Natural killer cell treated with Interleukin-12 subunit alpha and Interleukin-12 subunit beta and Interleukin-15 and Interleukin-18, amount 100 ng/mL, for 72 hours (primary cell): ENCODE data around the gene TOR3A. TPM values are rescaled to one million over a fixed set of nuclear protein-coding genes. Genes with fewer than 3 reads are reported as not detected.
"Not testable (repeated sequence)": the region's sequence is repeated elsewhere in the genome, so short reads cannot be mapped to it uniquely, and the experiment has no call there.

ENCODE experiments used
- ATAC-seq, 2 donors: fragments of 150-1000 bp; cut with Tn5 transposase in 1 of 2; sonication (Bioruptor Pico), chemical (Tn5 transposase) in 1 of 2; 2 replicates each; pipeline ENCODE4 v1.10.0; 2021
- DNase-seq: peaks from one replicate; pipeline ENCODE4 v3.0.0; 2022; ENCODE audit warnings: low spot score
- H3K27ac Mint-ChIP-seq, 2 donors: 1 replicate in 1 of 2; 2 replicates in 1 of 2; pipeline ENCODE4 v1.8.0; 2022; ENCODE audit warnings: mixed read lengths in 2 of 2, mild to moderate bottlenecking in 1 of 2, moderate library complexity in 1 of 2
- H3K27me3 Mint-ChIP-seq, 2 donors: 1 replicate in 1 of 2; 2 replicates in 1 of 2; pipeline ENCODE4 v1.8.0; 2022; ENCODE audit warnings: mixed read lengths in 2 of 2
- H3K36me3 Mint-ChIP-seq: one replicate; pipeline ENCODE4 v1.8.0; 2022; ENCODE audit warnings: mixed read lengths
- H3K4me1 Mint-ChIP-seq, 2 donors: 1 replicate in 1 of 2; 2 replicates in 1 of 2; pipeline ENCODE4 v1.8.0; 2022; ENCODE audit warnings: low read depth in 2 of 2, mixed read lengths in 2 of 2, mild to moderate bottlenecking in 1 of 2
- H3K4me3 Mint-ChIP-seq: one replicate; pipeline ENCODE4 v1.8.0; 2022; ENCODE audit warnings: mixed read lengths
- H3K9me3 Mint-ChIP-seq: 2 replicates; pipeline ENCODE4 v1.8.0; 2022; ENCODE audit warnings: mixed read lengths
- total RNA-seq, 2 donors: library from RNA; stranded (reverse); gene quantifications; one replicate each; pipeline ENCODE4 v1.2.3, GENCODE V29; 2022

The TOR3A gene
- total RNA-seq, 2 donors from 2014 or later: 36.4 to 63.1 TPM

DNA sequence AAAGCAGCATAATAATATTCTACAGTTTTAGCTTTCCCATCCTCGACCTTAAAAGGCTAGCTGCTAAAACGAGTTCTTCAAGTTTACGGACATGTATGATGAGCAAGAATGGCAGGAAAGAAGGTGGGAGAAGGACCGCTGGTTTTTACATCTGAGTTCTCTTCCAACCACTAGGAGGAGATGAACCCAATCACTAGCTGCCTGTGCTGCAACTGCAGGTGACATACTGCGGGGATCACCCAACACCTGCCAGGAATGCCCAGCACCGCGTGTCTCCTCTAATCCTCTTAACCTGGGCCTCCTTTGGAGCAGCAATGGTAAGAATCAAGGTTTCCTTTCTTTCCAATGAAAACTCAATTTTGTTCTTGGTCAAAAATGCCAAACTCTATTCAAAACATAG is 23.5 kb downstream of the TOR3A start:
- Mint-ChIP-seq H3K27ac (no peak overlapping the region), H3K4me1 (no peaks in the 10 kb centered on the region), H3K36me3 (peaks cover 9% of the 10 kb centered on the region), H3K27me3 (no peaks in the 10 kb centered on the region), H3K9me3 (no peaks in the 10 kb centered on the region), H3K4me3 (no peak overlapping the region)
- no peak for DNase-seq
- ATAC-seq: no peak

DNA sequence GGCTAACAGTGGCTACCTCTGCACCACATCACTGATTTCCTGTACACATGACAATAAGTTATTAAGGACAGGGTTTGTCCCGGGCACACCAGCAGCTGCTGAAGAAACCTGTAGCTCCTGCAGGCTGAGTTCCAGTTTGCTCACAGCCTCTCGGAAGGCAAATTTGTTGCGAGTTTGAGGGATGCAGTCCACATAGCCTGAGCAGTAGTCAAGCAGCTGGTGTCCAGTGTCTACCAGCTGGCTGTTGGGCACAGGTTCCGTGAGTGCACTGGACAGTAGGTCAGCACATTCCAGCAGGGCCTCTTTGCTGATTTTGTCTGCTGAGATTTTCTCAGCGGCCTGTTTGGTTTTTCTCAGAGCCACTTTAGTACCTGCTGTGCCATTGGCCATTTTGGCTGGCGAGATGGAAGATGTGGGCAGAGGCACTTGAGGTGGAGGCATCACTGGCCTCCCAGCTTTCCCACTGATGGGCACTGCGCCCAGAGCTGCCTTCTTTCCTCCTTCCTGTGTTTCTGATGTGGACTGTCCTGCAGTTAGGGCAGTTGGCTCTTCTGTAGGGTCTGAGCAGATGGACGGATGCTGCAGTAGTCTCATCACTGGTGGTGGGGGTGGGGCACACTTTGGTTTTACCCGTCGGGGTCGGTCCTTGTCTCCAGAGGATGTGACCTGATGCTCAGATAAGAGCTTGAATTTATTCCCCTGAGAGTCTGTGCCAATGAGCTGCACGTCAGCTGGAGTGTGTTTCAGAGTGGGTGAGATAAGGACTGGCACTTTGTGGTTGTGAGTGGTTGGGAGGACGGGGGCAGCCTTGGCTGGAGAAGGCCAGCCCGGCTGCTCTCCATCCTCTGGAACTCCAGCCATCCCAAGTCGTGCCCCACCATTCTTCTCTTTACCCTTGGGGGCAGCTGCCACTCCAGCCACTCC is 26.1 kb downstream of the TOR3A start:
- peaks cover 9% of the 10 kb centered on the region for H3K36me3 Mint-ChIP-seq
- ATAC-seq: peak in 1 of 2 donors; percentile 28

DNA sequence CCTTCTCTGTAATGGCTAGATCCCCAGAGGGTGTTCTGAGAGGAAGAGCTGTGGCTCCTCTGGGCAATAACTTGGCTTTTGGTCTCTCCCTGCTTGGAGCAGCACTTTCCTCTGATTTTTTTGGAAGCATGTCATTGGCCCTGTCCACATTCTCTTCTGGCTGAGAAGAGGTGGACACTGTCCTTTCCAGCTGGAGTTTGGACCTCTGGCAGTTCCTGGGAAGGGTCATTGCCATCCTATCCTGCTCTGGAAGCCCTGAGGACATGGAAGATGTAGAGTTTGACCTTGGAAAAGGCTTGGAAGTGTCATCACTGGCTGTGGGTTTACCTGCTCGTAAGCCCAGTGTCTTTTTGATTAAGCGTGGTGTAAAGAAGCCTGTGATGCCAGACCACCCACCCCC is 26.8 kb downstream of the TOR3A start:
- Mint-ChIP-seq H3K36me3 (peaks cover 9% of the 10 kb centered on the region), H3K9me3 (no peaks in the 10 kb centered on the region), H3K4me3 (no peak overlapping the region), H3K27ac (no peak overlapping the region), H3K4me1 (no peaks in the 10 kb centered on the region), H3K27me3 (no peaks in the 10 kb centered on the region)
- DNase-seq: no peak
- ATAC-seq: no peak

More for the DNA sequence above, 26.1 kb downstream of the TOR3A start:
- H3K9me3 Mint-ChIP-seq: no peaks in the 10 kb centered on the region
- DNase-seq: no peak
- H3K4me3 Mint-ChIP-seq: no peak overlapping the region
- no peak overlapping the region for H3K27ac Mint-ChIP-seq
- H3K4me1 Mint-ChIP-seq: no peaks in the 10 kb centered on the region
- H3K27me3 Mint-ChIP-seq: no peaks in the 10 kb centered on the region

DNA sequence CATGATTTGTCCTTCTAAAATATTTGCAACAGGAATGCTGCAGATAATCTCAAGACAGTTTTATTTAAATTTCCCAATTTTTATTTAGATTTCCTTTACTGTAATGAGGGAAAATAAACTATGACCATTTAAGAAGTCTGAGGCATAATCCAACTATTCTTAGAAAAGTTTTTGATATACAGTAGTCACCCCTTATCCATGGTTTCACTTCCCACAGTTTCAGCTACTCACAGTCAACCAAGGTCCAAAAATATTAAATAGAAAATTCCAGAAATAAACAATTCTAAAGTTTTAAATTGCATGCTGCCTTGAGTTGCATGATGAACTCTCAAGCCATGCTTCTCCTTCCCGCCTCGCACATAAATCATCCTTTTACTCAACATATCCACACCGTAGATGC is 33.3 kb downstream of the TOR3A start:
- no peaks in the 10 kb centered on the region for H3K4me1 Mint-ChIP-seq
- H3K27me3 Mint-ChIP-seq: no peaks in the 10 kb centered on the region
- H3K27ac Mint-ChIP-seq: no peak overlapping the region
- H3K36me3 Mint-ChIP-seq: no peaks in the 10 kb centered on the region
- H3K9me3 Mint-ChIP-seq: no peaks in the 10 kb centered on the region
- ATAC-seq (no peak), DNase-seq (no peak)
- no peak overlapping the region for H3K4me3 Mint-ChIP-seq

DNA sequence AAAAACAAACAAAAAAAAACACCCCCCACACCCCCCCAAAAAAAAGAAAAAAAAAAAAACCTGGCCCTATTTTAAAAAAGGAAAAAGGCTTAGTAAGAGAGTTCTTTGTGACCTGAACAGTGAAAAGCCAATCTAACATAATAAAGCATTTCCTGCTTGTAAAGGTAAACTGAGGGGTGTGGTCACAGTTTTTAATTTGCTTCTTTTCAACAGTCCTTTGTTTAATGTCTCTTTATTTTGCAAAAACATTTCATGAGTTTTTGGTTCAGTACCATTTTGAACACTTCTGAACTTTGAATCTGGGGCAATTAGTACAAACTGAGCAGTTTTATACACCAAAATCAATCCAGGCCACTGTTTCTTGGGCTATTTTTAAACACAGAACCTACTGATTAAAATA is 37.6 kb downstream of the TOR3A start:
- Mint-ChIP-seq H3K9me3 (no peaks in the 10 kb centered on the region), H3K36me3 (no peaks in the 10 kb centered on the region), H3K4me3 (no peak overlapping the region), H3K27ac (no peak overlapping the region), H3K4me1 (no peaks in the 10 kb centered on the region), H3K27me3 (no peaks in the 10 kb centered on the region)
- no peak for DNase-seq
- no peak for ATAC-seq

DNA sequence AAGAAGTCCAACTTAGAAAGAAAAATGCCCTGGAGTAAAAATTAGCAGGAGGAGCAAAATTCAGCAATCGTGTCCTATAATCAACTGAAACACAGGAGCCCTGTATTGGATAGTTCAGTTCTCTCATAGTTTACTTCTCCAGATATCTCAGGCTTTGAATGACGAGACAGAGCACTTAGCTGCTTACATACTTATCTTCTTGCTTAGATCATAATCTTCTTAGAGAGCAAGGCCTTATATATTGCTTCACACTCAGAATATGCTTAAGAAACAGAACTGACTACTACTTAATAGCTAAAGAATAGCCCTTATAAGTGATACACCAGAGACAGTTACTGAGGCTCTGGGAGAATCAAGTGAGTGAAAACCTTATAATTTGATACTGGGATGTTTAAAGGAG is 38.9 kb downstream of the TOR3A start:
- Mint-ChIP-seq H3K27ac (no peak overlapping the region), H3K9me3 (no peaks in the 10 kb centered on the region), H3K36me3 (no peaks in the 10 kb centered on the region), H3K4me3 (no peak overlapping the region), H3K27me3 (no peaks in the 10 kb centered on the region), H3K4me1 (no peaks in the 10 kb centered on the region)
- no peak for ATAC-seq
- no peak for DNase-seq

DNA sequence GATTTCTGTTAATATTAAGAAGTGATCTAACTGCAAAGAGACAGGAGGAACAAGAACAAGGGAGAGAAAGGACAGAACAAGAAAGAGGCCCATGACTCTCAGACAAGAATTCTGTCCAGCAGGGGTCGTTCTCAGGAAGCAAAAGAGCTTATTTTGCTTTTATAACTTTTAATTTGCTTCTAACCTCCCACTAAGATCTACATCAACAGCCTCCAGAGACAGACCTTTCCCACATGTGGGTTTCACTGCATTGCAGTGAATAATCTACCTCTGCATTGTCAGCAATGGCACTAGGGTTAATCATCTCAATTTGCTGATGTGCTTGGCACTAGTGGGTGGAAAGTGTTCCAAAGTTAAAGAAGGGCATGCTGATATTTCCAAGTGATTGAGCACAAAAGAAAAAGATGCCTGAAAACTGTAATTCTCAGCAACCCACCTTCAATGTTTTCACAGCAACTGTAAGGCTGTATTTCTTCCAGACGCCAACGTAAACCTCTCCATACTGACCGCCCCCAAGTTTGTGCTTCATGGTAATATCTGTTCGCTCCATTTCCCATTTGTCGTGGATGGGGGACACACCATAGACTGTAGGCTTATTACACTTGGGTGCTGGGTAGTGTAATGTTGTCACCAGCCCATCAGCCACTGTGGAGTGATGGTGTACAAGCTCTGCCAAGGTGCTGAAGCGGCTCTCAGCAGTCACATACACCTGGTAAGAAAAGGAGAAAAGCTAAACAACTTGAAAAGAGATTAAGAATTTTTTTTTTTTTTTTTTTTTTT is 39.5 kb downstream of the TOR3A start:
- H3K9me3 Mint-ChIP-seq: no peaks in the 10 kb centered on the region
- H3K4me1 Mint-ChIP-seq: no peaks in the 10 kb centered on the region
- H3K36me3 Mint-ChIP-seq: no peaks in the 10 kb centered on the region
- no peak overlapping the region for H3K4me3 Mint-ChIP-seq
- H3K27ac Mint-ChIP-seq: no peak overlapping the region
- DNase-seq (peak; percentile 61), ATAC-seq (no peak)
- no peaks in the 10 kb centered on the region for H3K27me3 Mint-ChIP-seq

DNA sequence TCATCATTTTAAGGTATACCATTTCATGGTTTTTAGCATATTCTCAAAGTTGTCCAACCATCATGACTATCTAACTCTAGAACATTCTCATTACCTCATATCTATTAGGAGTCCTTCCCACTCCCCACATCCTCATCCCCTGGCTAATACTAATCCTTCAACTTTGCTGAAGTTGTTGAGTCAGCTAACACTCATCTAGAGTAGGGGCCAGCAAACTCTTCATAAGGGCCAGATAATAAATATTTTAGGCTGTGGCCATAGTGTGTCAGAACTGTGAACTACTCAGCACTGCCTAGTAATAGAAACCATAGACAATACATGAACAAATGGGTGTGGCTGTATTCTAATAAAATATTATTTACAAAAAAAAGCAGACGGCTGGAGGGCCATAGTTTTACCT is 43.0 kb downstream of the TOR3A start:
- Mint-ChIP-seq H3K27me3 (no peaks in the 10 kb centered on the region), H3K27ac (no peak overlapping the region), H3K4me3 (no peak overlapping the region), H3K4me1 (peaks cover 5 to 6% of the 10 kb centered on the region in 2 donors), H3K9me3 (no peaks in the 10 kb centered on the region), H3K36me3 (no peaks in the 10 kb centered on the region)
- no peak for ATAC-seq
- no peak for DNase-seq

DNA sequence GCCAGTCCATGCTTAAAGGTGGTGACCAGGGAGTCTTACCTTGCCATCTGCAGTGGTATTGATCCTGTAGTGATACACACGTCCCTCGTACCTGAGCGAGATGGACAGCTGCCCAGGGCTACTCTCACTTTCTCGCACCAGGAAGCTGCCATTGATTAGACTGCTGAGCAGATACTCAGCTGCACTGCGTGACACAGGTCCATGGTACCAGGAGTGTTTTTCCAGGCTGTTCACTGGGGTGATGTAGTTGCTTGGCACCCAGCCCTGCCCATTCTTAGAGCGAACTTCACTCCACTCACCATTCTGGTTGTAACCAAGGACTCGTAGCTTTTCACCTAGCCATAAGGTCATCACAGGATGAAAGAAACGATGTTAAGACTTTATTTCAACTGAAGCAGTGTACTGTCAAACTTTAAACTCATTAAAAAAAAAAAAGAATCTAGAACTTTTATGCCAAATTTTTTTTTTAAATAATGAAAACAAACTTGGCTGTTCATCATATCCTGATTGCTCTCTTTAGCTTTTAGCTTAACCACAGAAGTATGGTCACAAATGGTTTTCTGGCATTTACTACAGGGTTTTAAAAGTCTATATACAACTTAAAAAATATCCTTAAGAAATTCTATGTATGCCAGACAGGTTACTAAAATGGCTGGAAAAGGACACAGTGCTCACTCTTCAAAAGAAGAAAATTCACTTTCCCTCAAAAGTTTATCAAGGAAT is 44.6 kb downstream of the TOR3A start:
- no peak overlapping the region for H3K4me3 Mint-ChIP-seq
- ATAC-seq (no peak), DNase-seq (no peak)
- H3K36me3 Mint-ChIP-seq: no peaks in the 10 kb centered on the region
- H3K27ac Mint-ChIP-seq: no peak overlapping the region
- H3K4me1 Mint-ChIP-seq: peaks cover 9 to 12% of the 10 kb centered on the region in 2 donors
- H3K9me3 Mint-ChIP-seq: no peaks in the 10 kb centered on the region
- no peaks in the 10 kb centered on the region for H3K27me3 Mint-ChIP-seq

DNA sequence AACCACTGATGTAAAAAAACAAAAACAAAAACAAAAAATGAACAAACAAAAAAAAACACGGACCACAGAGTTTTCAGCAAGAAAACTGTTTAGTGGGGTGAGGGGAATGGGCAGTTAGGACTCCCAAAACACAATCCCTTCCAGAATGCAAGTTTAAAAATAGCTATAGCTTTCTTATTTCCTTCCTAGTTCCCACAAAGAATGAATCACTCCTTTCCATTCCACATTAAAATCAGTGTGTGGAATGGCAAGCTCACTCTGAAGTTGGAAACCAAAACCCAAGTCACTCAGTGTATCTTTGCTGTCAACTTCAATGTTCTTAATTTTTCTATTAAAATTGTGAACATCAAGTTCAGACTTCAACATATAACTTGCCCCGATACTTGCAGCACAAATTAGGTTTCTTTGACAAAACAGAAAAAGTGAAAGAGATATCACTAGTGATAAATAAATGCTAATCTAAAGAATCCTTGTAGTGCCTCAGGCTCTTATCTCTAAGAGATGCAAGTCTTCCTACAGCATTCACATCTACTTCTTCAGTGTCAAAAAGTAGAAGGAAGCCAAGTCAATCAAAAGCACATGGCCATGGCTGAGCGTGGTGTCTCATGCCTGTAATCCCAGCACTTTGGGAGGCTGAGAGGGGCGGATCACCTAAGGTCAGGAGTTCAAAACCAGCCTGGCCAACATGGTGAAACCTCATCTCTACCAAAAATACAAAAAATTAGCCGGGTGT is 45.5 kb downstream of the TOR3A start:
- no peak for ATAC-seq

DNA sequence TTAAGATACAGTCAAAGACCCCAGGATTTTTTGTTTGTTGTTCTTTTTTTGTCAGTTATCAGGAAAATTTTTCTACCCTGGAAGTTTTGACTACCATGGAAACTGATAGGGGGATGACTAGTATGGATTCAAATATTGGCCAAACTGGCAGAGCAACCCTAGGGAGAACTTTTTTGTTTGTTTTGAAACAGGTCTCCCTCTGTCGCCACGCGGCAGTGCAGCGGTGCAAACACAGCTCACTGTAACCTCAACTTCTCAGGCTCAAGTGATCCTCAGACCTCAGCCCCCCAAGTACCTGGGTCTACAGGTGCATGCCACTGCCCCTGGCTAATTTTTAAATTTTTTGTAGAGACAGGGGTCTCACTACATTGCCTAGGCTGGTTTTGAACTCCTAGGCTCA is 46.6 kb downstream of the TOR3A start:
- Mint-ChIP-seq H3K4me1 (peaks cover 9 to 12% of the 10 kb centered on the region in 2 donors), H3K4me3 (no peak overlapping the region), H3K36me3 (no peaks in the 10 kb centered on the region), H3K27me3 (no peaks in the 10 kb centered on the region), H3K9me3 (no peaks in the 10 kb centered on the region), H3K27ac (peak overlapping the region in 1 of 2 donors; percentile 84)
- ATAC-seq (no peak), DNase-seq (no peak)

More for the DNA sequence above, 45.5 kb downstream of the TOR3A start:
- Mint-ChIP-seq H3K36me3 (no peaks in the 10 kb centered on the region), H3K27me3 (no peaks in the 10 kb centered on the region), H3K9me3 (no peaks in the 10 kb centered on the region), H3K4me3 (no peak overlapping the region), H3K4me1 (peaks cover 9 to 12% of the 10 kb centered on the region in 2 donors), H3K27ac (no peak overlapping the region)
- DNase-seq: no peak

DNA sequence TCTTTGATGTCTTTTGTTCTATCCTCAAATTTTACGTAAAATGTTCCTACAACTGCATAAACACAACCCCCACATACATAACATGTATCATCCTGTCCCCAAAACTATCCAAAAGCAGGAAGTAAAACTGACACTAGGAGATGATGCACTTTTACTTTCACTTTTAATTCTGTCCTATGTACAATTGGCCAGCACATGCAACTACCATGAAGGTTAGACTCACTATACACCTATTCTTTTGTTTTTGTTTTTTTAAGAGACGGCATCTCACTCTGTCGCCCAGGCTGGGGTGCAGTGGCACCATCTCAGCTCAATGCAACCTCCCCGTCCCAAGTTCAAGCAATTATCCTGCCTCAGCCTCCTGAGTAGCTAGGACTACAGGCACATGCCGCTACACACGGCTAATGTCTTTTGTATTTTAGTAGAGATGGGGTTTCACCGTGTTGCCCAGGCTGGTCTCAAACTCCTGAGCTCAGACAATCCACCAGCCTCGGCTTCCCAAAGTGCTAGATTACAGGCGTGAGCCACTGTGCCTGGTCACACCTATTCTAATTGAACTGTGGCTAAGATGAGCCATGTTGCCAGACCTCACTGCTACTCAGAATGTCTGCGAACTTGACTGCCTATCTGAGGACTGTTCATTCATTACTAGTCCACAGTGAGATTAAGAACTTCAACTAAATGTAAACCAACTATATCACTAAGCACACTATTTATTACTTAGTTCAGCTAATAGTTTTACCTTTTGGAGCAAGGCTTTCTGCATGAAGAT is 48.0 kb downstream of the TOR3A start:
- no peaks in the 10 kb centered on the region for H3K36me3 Mint-ChIP-seq
- peaks cover 9 to 12% of the 10 kb centered on the region in 2 donors for H3K4me1 Mint-ChIP-seq
- H3K4me3 Mint-ChIP-seq: peak overlapping the region; percentile 67
- peak overlapping the region; percentile 61 to 84 for H3K27ac Mint-ChIP-seq
- no peaks in the 10 kb centered on the region for H3K27me3 Mint-ChIP-seq
- H3K9me3 Mint-ChIP-seq: no peaks in the 10 kb centered on the region
- DNase-seq: no peak
- peak; percentile 94 to 96 for ATAC-seq

DNA sequence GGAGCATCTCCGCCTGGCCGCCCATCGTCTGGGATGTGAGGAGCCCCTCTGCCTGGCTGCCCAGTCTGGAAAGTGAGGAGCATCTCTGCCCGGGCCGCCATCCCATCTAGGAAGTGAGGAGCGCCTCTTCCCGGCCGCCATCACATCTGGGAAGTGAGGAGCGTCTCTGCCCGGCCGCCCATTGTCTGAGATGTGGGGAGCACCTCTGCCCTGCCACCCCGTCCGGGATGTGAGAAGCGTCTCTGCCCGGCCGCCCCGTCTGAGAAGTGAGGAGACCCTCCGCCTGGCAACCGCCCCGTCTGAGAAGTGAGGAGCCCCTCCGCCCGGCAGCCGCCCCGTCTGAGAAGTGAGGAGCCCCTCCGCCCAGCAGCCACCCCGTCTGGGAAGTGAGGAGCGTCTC is 53.3 kb downstream of the TOR3A start:
- H3K36me3 Mint-ChIP-seq, H3K4me1 Mint-ChIP-seq, ATAC-seq, DNase-seq, H3K9me3 Mint-ChIP-seq, H3K27ac Mint-ChIP-seq, H3K4me3 Mint-ChIP-seq, H3K27me3 Mint-ChIP-seq: not testable (repeated sequence)
